ENCODE results near the gene DERA.

DERA gene

GRCh38 chr12:15979096-15980092 lies 68.3 kb downstream of the DERA start:
- H3K27me3 Mint-ChIP-seq: no peaks in the 10 kb centered on the region
- no peak for DNase-seq (ENCODE audit: low spot score in 2 of 2)
- no peak overlapping the region for H3K4me3 Mint-ChIP-seq
- no peaks in the 10 kb centered on the region for H3K4me1 Mint-ChIP-seq
- ATAC-seq (replicated peaks; ENCODE audit: extremely low read depth, poor library complexity, severe bottlenecking): no peak
- peaks cover 10% of the 10 kb centered on the region for H3K36me3 Mint-ChIP-seq (ENCODE audit: insufficient read depth)
- H3K9me3 Mint-ChIP-seq: no peaks in the 10 kb centered on the region
- no peak overlapping the region for H3K27ac Mint-ChIP-seq (ENCODE audit: low read depth)

GRCh38 chr12:15982071-15982470 lies 70.9 kb downstream of the DERA start:
- no peaks in the 10 kb centered on the region for H3K27me3 Mint-ChIP-seq
- ATAC-seq (replicated peaks; ENCODE audit: extremely low read depth, poor library complexity, severe bottlenecking): no peak
- H3K36me3 Mint-ChIP-seq (ENCODE audit: insufficient read depth): peaks cover 14% of the 10 kb centered on the region
- no peaks in the 10 kb centered on the region for H3K9me3 Mint-ChIP-seq
- DNase-seq (ENCODE audit: low spot score in 2 of 2): no peak
- H3K27ac Mint-ChIP-seq (ENCODE audit: low read depth): no peak overlapping the region
- no peak overlapping the region for H3K4me3 Mint-ChIP-seq
- H3K4me1 Mint-ChIP-seq: no peaks in the 10 kb centered on the region

GRCh38 chr12:15982471-15982870 lies 71.3 kb downstream of the DERA start:
- Mint-ChIP-seq H3K4me3 (no peak overlapping the region), H3K9me3 (no peaks in the 10 kb centered on the region), H3K27ac (ENCODE audit: low read depth) (no peak overlapping the region), H3K36me3 (ENCODE audit: insufficient read depth) (peaks cover 14% of the 10 kb centered on the region), H3K27me3 (no peaks in the 10 kb centered on the region), H3K4me1 (no peaks in the 10 kb centered on the region)
- ATAC-seq (replicated peaks; ENCODE audit: extremely low read depth, poor library complexity, severe bottlenecking): no peak
- DNase-seq (ENCODE audit: low spot score in 2 of 2): no peak

DNA sequence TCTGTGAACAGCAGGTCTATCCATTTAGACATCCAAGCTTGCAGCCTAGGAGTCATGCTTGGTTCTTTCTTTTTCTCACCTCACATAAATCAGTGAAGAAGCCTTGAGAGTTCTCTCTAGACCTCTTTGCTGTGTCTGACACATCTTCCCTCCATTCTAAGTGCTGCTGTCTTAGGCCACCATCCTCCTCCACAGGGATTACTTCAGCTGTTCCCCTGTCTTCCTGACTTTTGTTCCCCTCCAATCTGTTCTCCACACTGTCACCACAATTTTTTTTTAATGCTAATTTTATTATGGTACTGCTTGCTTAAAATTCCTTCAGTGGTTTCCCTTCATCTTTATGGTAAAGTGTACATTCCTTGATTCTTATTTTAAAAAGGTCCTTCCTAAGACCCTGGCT lies 71.8 kb downstream of the DERA start:
- no peaks in the 10 kb centered on the region for H3K27me3 Mint-ChIP-seq

DNA sequence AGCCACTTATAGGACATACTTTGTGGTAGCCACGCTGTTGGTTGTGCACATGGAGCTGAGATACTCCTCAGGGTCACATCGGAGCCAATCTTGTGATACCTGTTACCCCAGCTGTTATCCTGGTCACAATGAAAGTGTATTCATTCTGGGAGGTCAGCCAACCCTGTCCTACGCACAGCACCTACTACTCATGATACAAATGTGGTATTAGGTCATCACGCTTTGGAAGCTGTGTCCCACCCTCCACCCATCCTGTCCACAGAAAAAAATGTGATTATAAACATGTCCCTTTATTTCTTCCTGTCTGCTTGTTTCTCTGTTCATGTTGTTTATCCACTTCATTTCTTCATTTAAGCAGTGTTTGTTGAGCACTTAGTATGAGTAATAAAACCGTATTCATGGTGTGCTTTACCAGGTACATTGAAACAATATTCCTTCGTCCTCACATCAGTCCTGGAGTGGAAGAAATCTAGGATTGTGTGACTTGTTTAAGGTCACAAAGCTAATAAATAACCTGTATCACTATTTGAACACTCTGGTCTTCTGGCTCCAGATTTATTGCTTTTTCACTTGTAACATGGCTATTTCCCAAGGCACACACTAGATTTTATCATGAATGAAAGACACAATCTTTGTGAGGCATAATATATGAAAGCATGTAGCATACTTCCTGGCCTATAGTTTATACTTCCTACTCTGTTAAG lies 73.1 kb downstream of the DERA start:
- ATAC-seq (replicated peaks; ENCODE audit: extremely low read depth, poor library complexity, severe bottlenecking): no peak
- H3K9me3 Mint-ChIP-seq: no peaks in the 10 kb centered on the region
- H3K27ac Mint-ChIP-seq (ENCODE audit: low read depth): no peak overlapping the region
- H3K36me3 Mint-ChIP-seq (ENCODE audit: insufficient read depth): peaks cover 12% of the 10 kb centered on the region
- H3K4me3 Mint-ChIP-seq: no peak overlapping the region
- no peaks in the 10 kb centered on the region for H3K27me3 Mint-ChIP-seq
- H3K4me1 Mint-ChIP-seq: no peaks in the 10 kb centered on the region
- no peak for DNase-seq (ENCODE audit: low spot score in 2 of 2)

More for the DNA sequence above, 71.8 kb downstream of the DERA start:
- Mint-ChIP-seq H3K36me3 (ENCODE audit: insufficient read depth) (peaks cover 14% of the 10 kb centered on the region), H3K4me1 (no peaks in the 10 kb centered on the region), H3K4me3 (no peak overlapping the region), H3K27ac (ENCODE audit: low read depth) (no peak overlapping the region), H3K9me3 (no peaks in the 10 kb centered on the region)
- no peak for ATAC-seq (replicated peaks; ENCODE audit: extremely low read depth, poor library complexity, severe bottlenecking)
- DNase-seq (ENCODE audit: low spot score in 2 of 2): no peak

DNA sequence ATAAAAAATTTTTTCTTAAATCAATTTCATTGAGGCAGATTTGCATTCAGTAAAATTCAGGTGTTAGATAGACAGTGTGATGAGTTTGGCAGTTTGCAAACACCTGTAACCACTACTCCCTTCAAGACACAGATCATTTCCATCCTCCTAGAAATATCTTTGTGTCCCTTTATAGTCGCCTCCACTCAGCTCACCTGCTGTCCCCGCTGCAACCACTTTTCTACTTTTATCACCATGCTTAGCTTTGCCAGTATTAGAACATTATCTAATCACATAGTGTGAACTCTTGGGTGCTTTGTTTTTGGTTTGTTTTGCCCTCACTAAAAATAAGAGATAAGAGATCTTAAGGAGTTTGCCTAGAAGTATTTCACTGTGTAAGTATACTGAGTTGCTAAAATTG lies 73.8 kb downstream of the DERA start:
- Mint-ChIP-seq H3K36me3 (ENCODE audit: insufficient read depth) (peaks cover 12% of the 10 kb centered on the region), H3K4me3 (no peak overlapping the region), H3K27me3 (no peaks in the 10 kb centered on the region), H3K9me3 (no peaks in the 10 kb centered on the region), H3K27ac (ENCODE audit: low read depth) (peak overlapping the region; percentile 68), H3K4me1 (no peaks in the 10 kb centered on the region)
- DNase-seq (ENCODE audit: low spot score in 2 of 2) (no peak), ATAC-seq (replicated peaks; ENCODE audit: extremely low read depth, poor library complexity, severe bottlenecking) (no peak)

GRCh38 chr12:15987696-15988095 lies 76.6 kb downstream of the DERA start:
- H3K4me1 Mint-ChIP-seq: no peaks in the 10 kb centered on the region
- peaks cover 13% of the 10 kb centered on the region for H3K36me3 Mint-ChIP-seq (ENCODE audit: insufficient read depth)
- no peaks in the 10 kb centered on the region for H3K9me3 Mint-ChIP-seq
- H3K27me3 Mint-ChIP-seq: no peaks in the 10 kb centered on the region
- ATAC-seq (replicated peaks; ENCODE audit: extremely low read depth, poor library complexity, severe bottlenecking): no peak
- H3K27ac Mint-ChIP-seq (ENCODE audit: low read depth): no peak overlapping the region
- DNase-seq (ENCODE audit: low spot score in 2 of 2): no peak
- H3K4me3 Mint-ChIP-seq: no peak overlapping the region

DNA sequence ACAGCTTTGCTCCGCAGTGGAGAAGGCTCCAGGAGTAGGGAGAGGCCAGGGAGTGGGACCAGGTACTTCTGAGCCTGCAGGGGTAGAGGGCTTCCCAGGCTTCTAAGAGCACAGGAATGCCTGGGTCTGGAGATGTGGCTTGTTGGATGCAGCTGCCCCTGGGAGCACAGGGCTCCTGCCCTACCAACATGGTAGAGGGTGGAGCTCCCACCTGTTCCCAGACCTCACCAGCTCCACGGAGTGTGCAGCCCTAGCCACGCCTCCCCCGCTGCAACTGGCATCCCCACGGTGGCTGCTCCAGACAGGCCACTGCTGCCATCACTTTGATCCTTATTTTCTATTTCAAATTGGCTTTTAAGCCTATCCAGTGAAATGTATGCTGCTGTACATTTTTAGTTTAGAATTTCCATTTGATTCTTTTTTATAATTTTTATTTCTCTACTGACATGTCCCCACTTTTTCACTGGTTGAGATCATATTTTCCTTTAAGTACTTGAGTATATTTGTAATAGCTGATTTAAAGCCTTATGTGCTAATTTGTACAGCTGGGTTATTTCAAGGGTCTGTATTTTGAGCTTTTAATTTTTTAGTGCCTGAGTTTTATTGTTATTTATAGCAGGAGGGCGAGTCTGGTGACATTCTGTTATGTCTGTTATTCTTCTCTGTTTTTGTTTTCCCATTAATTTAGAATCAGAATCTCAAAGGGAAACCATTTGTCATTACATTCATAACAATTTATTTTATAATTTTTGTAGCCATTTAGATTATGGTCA lies 78.0 kb downstream of the DERA start:
- ATAC-seq (replicated peaks; ENCODE audit: extremely low read depth, poor library complexity, severe bottlenecking) (no peak), DNase-seq (ENCODE audit: low spot score in 2 of 2) (no peak)
- Mint-ChIP-seq H3K27me3 (no peaks in the 10 kb centered on the region), H3K9me3 (no peaks in the 10 kb centered on the region), H3K27ac (ENCODE audit: low read depth) (no peak overlapping the region), H3K36me3 (ENCODE audit: insufficient read depth) (peaks cover 7% of the 10 kb centered on the region), H3K4me3 (no peak overlapping the region), H3K4me1 (no peaks in the 10 kb centered on the region)

- ATAC-seq (replicated peaks; ENCODE audit: extremely low read depth, poor library complexity, severe bottlenecking): no peak
- Mint-ChIP-seq H3K27me3 (no peaks in the 10 kb centered on the region), H3K9me3 (no peaks in the 10 kb centered on the region), H3K27ac (ENCODE audit: low read depth) (no peak overlapping the region), H3K4me3 (no peak overlapping the region), H3K4me1 (no peaks in the 10 kb centered on the region), H3K36me3 (ENCODE audit: insufficient read depth) (peaks cover 3% of the 10 kb centered on the region)
- DNase-seq (ENCODE audit: low spot score in 2 of 2): no peak
Measured at GRCh38 chr12:15995801-15996200, 84.7 kb downstream of the DERA start.

GRCh38 chr12:15996254-15996653 lies 85.1 kb downstream of the DERA start:
- peaks cover 3% of the 10 kb centered on the region for H3K36me3 Mint-ChIP-seq (ENCODE audit: insufficient read depth)
- H3K27me3 Mint-ChIP-seq: no peaks in the 10 kb centered on the region
- H3K9me3 Mint-ChIP-seq: no peaks in the 10 kb centered on the region
- H3K4me1 Mint-ChIP-seq: no peaks in the 10 kb centered on the region
- ATAC-seq (replicated peaks; ENCODE audit: extremely low read depth, poor library complexity, severe bottlenecking): no peak
- no peak overlapping the region for H3K4me3 Mint-ChIP-seq
- no peak overlapping the region for H3K27ac Mint-ChIP-seq (ENCODE audit: low read depth)
- no peak for DNase-seq (ENCODE audit: low spot score in 2 of 2)

GRCh38 chr12:15996948-15997347 lies 85.8 kb downstream of the DERA start:
- Mint-ChIP-seq H3K27ac (ENCODE audit: low read depth) (no peak overlapping the region), H3K9me3 (no peaks in the 10 kb centered on the region), H3K4me1 (no peaks in the 10 kb centered on the region), H3K36me3 (ENCODE audit: insufficient read depth) (peaks cover 3% of the 10 kb centered on the region), H3K4me3 (no peak overlapping the region), H3K27me3 (no peaks in the 10 kb centered on the region)
- ATAC-seq (replicated peaks; ENCODE audit: extremely low read depth, poor library complexity, severe bottlenecking) (no peak), DNase-seq (ENCODE audit: low spot score in 2 of 2) (no peak)

- Mint-ChIP-seq H3K27me3 (no peaks in the 10 kb centered on the region), H3K4me1 (no peaks in the 10 kb centered on the region), H3K27ac (ENCODE audit: low read depth) (no peak overlapping the region), H3K4me3 (no peak overlapping the region), H3K9me3 (no peaks in the 10 kb centered on the region), H3K36me3 (ENCODE audit: insufficient read depth) (peaks cover 2% of the 10 kb centered on the region)
- no peak for ATAC-seq (replicated peaks; ENCODE audit: extremely low read depth, poor library complexity, severe bottlenecking)
- no peak for DNase-seq (ENCODE audit: low spot score in 2 of 2)
Measured at GRCh38 chr12:15997910-15998309, 86.8 kb downstream of the DERA start.

Data from central memory CD8-positive, alpha-beta T cell (primary cell).